Measurements from ENCODE around the gene MAGEB2.
A peak's percentile ranks its signal among the peaks of the same experiment; 100 is the strongest.
"Not testable (repeated sequence)": the region's sequence is repeated elsewhere in the genome, so short reads cannot be mapped to it uniquely, and the experiment has no call there.

MAGEB2 gene

GRCh38 chrX:30215357-30215843, at the start of gene MAGEB2:
MAGEB2 (plus strand) TSS chrX:30215563; CDS start chrX:30218581, 3,018 bp downstream.
- WGBS (ENCODE audit: insufficient coverage, insufficient read length): no CpG with 5 or more reads among the region's 29 CpGs
- H3K27ac ChIP-seq (ENCODE audit: low read length): no peak within 1 kb of the TSS
- no peak within 1 kb of the TSS for H3K4me3 ChIP-seq (ENCODE audit: low read length)
- H3K9me3 ChIP-seq (ENCODE audit: control insufficient read depth, insufficient read depth, low read length): no peaks in the 10 kb centered on the region
- H3K27me3 ChIP-seq (ENCODE audit: control insufficient read depth, insufficient read depth, low read length): no peaks in the 10 kb centered on the region
- peaks cover 2% of the 10 kb centered on the region; the same call in 1 of the 2 replicates for H3K4me1 ChIP-seq (ENCODE audit: control insufficient read depth, insufficient read depth, low read length)
- no peak for DNase-seq (ENCODE audit: low read depth, low spot score)
- H3K36me3 ChIP-seq (ENCODE audit: control insufficient read depth, insufficient read depth, low read length): no peaks in the 10 kb centered on the region

GRCh38 chrX:30170900-30171299, 44.5 kb upstream of the MAGEB2 start:
- no CpG with 5 or more reads among the region's 2 CpGs for WGBS (ENCODE audit: insufficient coverage, insufficient read length)
- no peaks in the 10 kb centered on the region for H3K9me3 ChIP-seq (ENCODE audit: control insufficient read depth, insufficient read depth, low read length)
- H3K36me3 ChIP-seq (ENCODE audit: control insufficient read depth, insufficient read depth, low read length): no peaks in the 10 kb centered on the region
- no peak for DNase-seq (ENCODE audit: low read depth, low spot score)
- no peak overlapping the region for H3K27ac ChIP-seq (ENCODE audit: low read length)
- no peaks in the 10 kb centered on the region for H3K4me1 ChIP-seq (ENCODE audit: control insufficient read depth, insufficient read depth, low read length)
- no peaks in the 10 kb centered on the region for H3K27me3 ChIP-seq (ENCODE audit: control insufficient read depth, insufficient read depth, low read length)
- H3K4me3 ChIP-seq (ENCODE audit: low read length): no peak overlapping the region

GRCh38 chrX:30181353-30181752, 34.0 kb upstream of the MAGEB2 start:
- Histone ChIP-seq H3K4me1 (ENCODE audit: control insufficient read depth, insufficient read depth, low read length) (no peaks in the 10 kb centered on the region), H3K27me3 (ENCODE audit: control insufficient read depth, insufficient read depth, low read length) (no peaks in the 10 kb centered on the region), H3K4me3 (ENCODE audit: low read length) (no peak overlapping the region), H3K9me3 (ENCODE audit: control insufficient read depth, insufficient read depth, low read length) (no peaks in the 10 kb centered on the region), H3K36me3 (ENCODE audit: control insufficient read depth, insufficient read depth, low read length) (no peaks in the 10 kb centered on the region), H3K27ac (ENCODE audit: low read length) (no peak overlapping the region)
- WGBS (ENCODE audit: insufficient coverage, insufficient read length): no CpG with 5 or more reads among the region's 1 CpG
- no peak for DNase-seq (ENCODE audit: low read depth, low spot score)

- DNase-seq (ENCODE audit: low read depth, low spot score): no peak
- Histone ChIP-seq H3K4me3 (ENCODE audit: low read length) (no peak overlapping the region), H3K36me3 (ENCODE audit: control insufficient read depth, insufficient read depth, low read length) (no peaks in the 10 kb centered on the region), H3K27ac (ENCODE audit: low read length) (no peak overlapping the region), H3K9me3 (ENCODE audit: control insufficient read depth, insufficient read depth, low read length) (no peaks in the 10 kb centered on the region), H3K4me1 (ENCODE audit: control insufficient read depth, insufficient read depth, low read length) (no peaks in the 10 kb centered on the region), H3K27me3 (ENCODE audit: control insufficient read depth, insufficient read depth, low read length) (no peaks in the 10 kb centered on the region)
- WGBS (ENCODE audit: insufficient coverage, insufficient read length): no CpG with 5 or more reads among the region's 3 CpGs
Measured at GRCh38 chrX:30183554-30183953, 31.8 kb upstream of the MAGEB2 start.

GRCh38 chrX:30190426-30190825, 24.9 kb upstream of the MAGEB2 start:
- no peaks in the 10 kb centered on the region for H3K9me3 ChIP-seq (ENCODE audit: control insufficient read depth, insufficient read depth, low read length)
- H3K36me3 ChIP-seq (ENCODE audit: control insufficient read depth, insufficient read depth, low read length): no peaks in the 10 kb centered on the region
- H3K27me3 ChIP-seq (ENCODE audit: control insufficient read depth, insufficient read depth, low read length): no peaks in the 10 kb centered on the region
- DNase-seq (ENCODE audit: low read depth, low spot score): no peak
- WGBS (ENCODE audit: insufficient coverage, insufficient read length): no CpG with 5 or more reads among the region's 2 CpGs
- no peak overlapping the region for H3K4me3 ChIP-seq (ENCODE audit: low read length)
- no peaks in the 10 kb centered on the region for H3K4me1 ChIP-seq (ENCODE audit: control insufficient read depth, insufficient read depth, low read length)
- no peak overlapping the region for H3K27ac ChIP-seq (ENCODE audit: low read length)

GRCh38 chrX:30193910-30194309, 21.5 kb upstream of the MAGEB2 start:
- WGBS (ENCODE audit: insufficient coverage, insufficient read length): no CpG with 5 or more reads among the region's 6 CpGs
- not testable (repeated sequence) for H3K4me1 ChIP-seq (ENCODE audit: control insufficient read depth, insufficient read depth, low read length); DNase-seq (ENCODE audit: low read depth, low spot score); H3K27me3 ChIP-seq (ENCODE audit: control insufficient read depth, insufficient read depth, low read length); H3K4me3 ChIP-seq (ENCODE audit: low read length); H3K9me3 ChIP-seq (ENCODE audit: control insufficient read depth, insufficient read depth, low read length); H3K27ac ChIP-seq (ENCODE audit: low read length); H3K36me3 ChIP-seq (ENCODE audit: control insufficient read depth, insufficient read depth, low read length)

- no CpG with 5 or more reads among the region's 1 CpG for WGBS (ENCODE audit: insufficient coverage, insufficient read length)
- Histone ChIP-seq H3K4me1 (ENCODE audit: control insufficient read depth, insufficient read depth, low read length) (no peaks in the 10 kb centered on the region), H3K9me3 (ENCODE audit: control insufficient read depth, insufficient read depth, low read length) (no peaks in the 10 kb centered on the region), H3K4me3 (ENCODE audit: low read length) (no peak overlapping the region), H3K36me3 (ENCODE audit: control insufficient read depth, insufficient read depth, low read length) (no peaks in the 10 kb centered on the region), H3K27me3 (ENCODE audit: control insufficient read depth, insufficient read depth, low read length) (no peaks in the 10 kb centered on the region), H3K27ac (ENCODE audit: low read length) (no peak overlapping the region)
- DNase-seq (ENCODE audit: low read depth, low spot score): no peak
Measured at GRCh38 chrX:30196322-30196721, 19.0 kb upstream of the MAGEB2 start.

GRCh38 chrX:30212172-30212571, 3.2 kb upstream of the MAGEB2 start:
- no peaks in the 10 kb centered on the region for H3K27me3 ChIP-seq (ENCODE audit: control insufficient read depth, insufficient read depth, low read length)
- no peak overlapping the region for H3K27ac ChIP-seq (ENCODE audit: low read length)
- no peaks in the 10 kb centered on the region for H3K36me3 ChIP-seq (ENCODE audit: control insufficient read depth, insufficient read depth, low read length)
- H3K9me3 ChIP-seq (ENCODE audit: control insufficient read depth, insufficient read depth, low read length): no peaks in the 10 kb centered on the region
- no peak for DNase-seq (ENCODE audit: low read depth, low spot score)
- no CpG with 5 or more reads among the region's 2 CpGs for WGBS (ENCODE audit: insufficient coverage, insufficient read length)
- no peak overlapping the region for H3K4me3 ChIP-seq (ENCODE audit: low read length)
- no peaks in the 10 kb centered on the region for H3K4me1 ChIP-seq (ENCODE audit: control insufficient read depth, insufficient read depth, low read length)

- WGBS (ENCODE audit: insufficient coverage, insufficient read length): no CpG with 5 or more reads among the region's 1 CpG
- no peaks in the 10 kb centered on the region for H3K27me3 ChIP-seq (ENCODE audit: control insufficient read depth, insufficient read depth, low read length)
- no peak overlapping the region for H3K27ac ChIP-seq (ENCODE audit: low read length)
- H3K36me3 ChIP-seq (ENCODE audit: control insufficient read depth, insufficient read depth, low read length): no peaks in the 10 kb centered on the region
- H3K4me3 ChIP-seq (ENCODE audit: low read length): no peak overlapping the region
- no peak for DNase-seq (ENCODE audit: low read depth, low spot score)
- peaks cover 2% of the 10 kb centered on the region; the same call in 1 of the 2 replicates for H3K4me1 ChIP-seq (ENCODE audit: control insufficient read depth, insufficient read depth, low read length)
- H3K9me3 ChIP-seq (ENCODE audit: control insufficient read depth, insufficient read depth, low read length): no peaks in the 10 kb centered on the region
Measured at GRCh38 chrX:30217465-30217864, 2.1 kb downstream of the MAGEB2 start.

- peak; percentile 27 for DNase-seq (ENCODE audit: low read depth, low spot score)
Measured at GRCh38 chrX:30219372-30219771, 4.0 kb downstream of the MAGEB2 start.

GRCh38 chrX:30220661-30221060, 5.3 kb downstream of the MAGEB2 start:
- DNase-seq (ENCODE audit: low read depth, low spot score): no peak
- H3K9me3 ChIP-seq (ENCODE audit: control insufficient read depth, insufficient read depth, low read length): no peaks in the 10 kb centered on the region
- WGBS (ENCODE audit: insufficient coverage, insufficient read length): no CpG with 5 or more reads among the region's 5 CpGs
- no peaks in the 10 kb centered on the region for H3K36me3 ChIP-seq (ENCODE audit: control insufficient read depth, insufficient read depth, low read length)
- peaks cover 2% of the 10 kb centered on the region; the same call in 1 of the 2 replicates for H3K4me1 ChIP-seq (ENCODE audit: control insufficient read depth, insufficient read depth, low read length)
- no peak overlapping the region for H3K4me3 ChIP-seq (ENCODE audit: low read length)
- no peaks in the 10 kb centered on the region for H3K27me3 ChIP-seq (ENCODE audit: control insufficient read depth, insufficient read depth, low read length)
- no peak overlapping the region for H3K27ac ChIP-seq (ENCODE audit: low read length)

More at GRCh38 chrX:30219372-30219771, 4.0 kb downstream of the MAGEB2 start:
- H3K27ac ChIP-seq (ENCODE audit: low read length): no peak overlapping the region
- no peaks in the 10 kb centered on the region for H3K9me3 ChIP-seq (ENCODE audit: control insufficient read depth, insufficient read depth, low read length)
- no peak overlapping the region for H3K4me3 ChIP-seq (ENCODE audit: low read length)
- peaks cover 2% of the 10 kb centered on the region; the same call in 1 of the 2 replicates for H3K4me1 ChIP-seq (ENCODE audit: control insufficient read depth, insufficient read depth, low read length)
- no CpG with 5 or more reads among the region's 4 CpGs for WGBS (ENCODE audit: insufficient coverage, insufficient read length)
- no peaks in the 10 kb centered on the region for H3K36me3 ChIP-seq (ENCODE audit: control insufficient read depth, insufficient read depth, low read length)
- no peaks in the 10 kb centered on the region for H3K27me3 ChIP-seq (ENCODE audit: control insufficient read depth, insufficient read depth, low read length)

Measured in iPS DF 6.9 (cell line).